Activated CD8-positive, alpha-beta memory T cell treated with anti-CD3 and anti-CD28 coated beads for 1 hour (primary cell): ENCODE data around the gene AQR.
"Not testable (repeated sequence)": the region's sequence is repeated elsewhere in the genome, so short reads cannot be mapped to it uniquely, and the experiment has no call there.

Experiments
- DNase-seq, 2 donors: peaks; one replicate each; pipeline ENCODE4 v3.0.0-alpha.2; 2020; ENCODE audit warnings: low read depth in 1 of 2; ENCODE audit errors: extremely low read depth in 1 of 2

AQR gene

GRCh38 chr15:34820110-34820509 lies 149.4 kb downstream of the AQR start:
- no peak for DNase-seq

- DNase-seq, result no peak
These were observed 151.0 kb downstream of the AQR start for GRCh38 chr15:34818526-34818925.

- DNase-seq, result no peak
These were observed 153.7 kb downstream of the AQR start for GRCh38 chr15:34815836-34816235.

GRCh38 chr15:34813446-34814190 lies 155.9 kb downstream of the AQR start:
- DNase-seq, result no peak

- DNase-seq, result not testable (repeated sequence)
These were observed 156.6 kb downstream of the AQR start for GRCh38 chr15:34812868-34813365.

GRCh38 chr15:34812369-34812768 lies 157.2 kb downstream of the AQR start:
- no peak for DNase-seq

- DNase-seq, result no peak
These were observed 159.0 kb downstream of the AQR start for GRCh38 chr15:34810443-34811129.

- no peak for DNase-seq
These were observed 160.4 kb downstream of the AQR start for GRCh38 chr15:34809186-34809585.

- no peak for DNase-seq
These were observed 161.5 kb downstream of the AQR start for GRCh38 chr15:34808016-34808415.

GRCh38 chr15:34807241-34807640 lies 162.3 kb downstream of the AQR start:
- not testable (repeated sequence) for DNase-seq

- DNase-seq, result no peak
These were observed 164.8 kb downstream of the AQR start for GRCh38 chr15:34804776-34805175.

GRCh38 chr15:34804113-34804512 lies 165.4 kb downstream of the AQR start:
- no peak for DNase-seq

- DNase-seq, result no peak
These were observed 166.5 kb downstream of the AQR start for GRCh38 chr15:34802803-34803750.

GRCh38 chr15:34802371-34802770 lies 167.2 kb downstream of the AQR start:
- DNase-seq, result no peak
